ENCODE measurements around the gene ADM5.

GRCh38 chr19:49679771-49680413, 9.5 kb upstream of the ADM5 start:
- TF ChIP-seq CTCF (IDR thresholded peaks at IDR 0.05 in 8 of 11, conservative IDR thresholded peaks at IDR 0.05 in 3 of 11) (no peak), POLR2A (IDR thresholded peaks at IDR 0.05) (no peak)

Data from spleen (tissue), 7 donors.